GM18873 (cell line): ENCODE measurements around the gene FGG.
"Not testable (repeated sequence)": the region's sequence is repeated elsewhere in the genome, so short reads cannot be mapped to it uniquely, and the experiment has no call there.

Experiments used
- ATAC-seq: cut with Tn5 transposase; IDR thresholded peaks from one replicate; pipeline ENCODE4 v1.9.1; 2021; ENCODE audit warnings: mild to moderate bottlenecking, moderate library complexity, moderate number of reproducible peaks; ENCODE audit not compliant: unreplicated experiment, low FRiP score

FGG gene

GRCh38 chr4:154614306-154614705, 1.9 kb upstream of the FGG start:
- no peak for ATAC-seq

- no peak for ATAC-seq
Observed at GRCh38 chr4:154611833-154612232, 623 bp downstream of the FGG start.

- no peak for ATAC-seq
Observed at GRCh38 chr4:154610582-154610981, 1.9 kb downstream of the FGG start.

GRCh38 chr4:154609532-154609931, 2.9 kb downstream of the FGG start:
- ATAC-seq = no peak

GRCh38 chr4:154608361-154609252, 3.8 kb downstream of the FGG start:
- ATAC-seq = no peak

GRCh38 chr4:154606728-154607723, 5.4 kb downstream of the FGG start:
- ATAC-seq = no peak

DNA sequence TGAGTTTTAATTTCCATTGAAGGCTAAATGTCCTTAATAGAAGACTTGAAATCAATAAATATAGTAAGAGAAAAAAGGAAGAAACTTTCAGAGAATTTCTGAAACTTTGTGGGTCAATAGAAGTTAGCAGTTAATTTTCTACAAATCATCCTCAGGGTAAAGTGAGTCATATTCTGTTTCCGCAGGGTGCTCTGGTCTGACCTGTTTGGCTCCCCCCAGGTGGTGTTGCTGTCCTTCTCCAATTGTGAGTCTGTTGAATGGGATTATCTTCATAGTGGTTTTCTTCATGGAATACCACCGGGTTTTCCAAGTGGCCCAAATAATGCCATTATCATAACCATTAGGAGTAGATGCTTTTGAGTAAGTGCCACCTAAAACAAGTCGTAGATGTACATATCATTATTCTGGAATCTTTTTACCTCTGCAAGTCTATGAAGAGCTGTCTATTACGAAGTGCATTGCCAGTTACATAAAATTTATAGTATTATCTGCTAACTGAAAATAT, 7.7 kb downstream of the FGG start:
- no peak for ATAC-seq

DNA sequence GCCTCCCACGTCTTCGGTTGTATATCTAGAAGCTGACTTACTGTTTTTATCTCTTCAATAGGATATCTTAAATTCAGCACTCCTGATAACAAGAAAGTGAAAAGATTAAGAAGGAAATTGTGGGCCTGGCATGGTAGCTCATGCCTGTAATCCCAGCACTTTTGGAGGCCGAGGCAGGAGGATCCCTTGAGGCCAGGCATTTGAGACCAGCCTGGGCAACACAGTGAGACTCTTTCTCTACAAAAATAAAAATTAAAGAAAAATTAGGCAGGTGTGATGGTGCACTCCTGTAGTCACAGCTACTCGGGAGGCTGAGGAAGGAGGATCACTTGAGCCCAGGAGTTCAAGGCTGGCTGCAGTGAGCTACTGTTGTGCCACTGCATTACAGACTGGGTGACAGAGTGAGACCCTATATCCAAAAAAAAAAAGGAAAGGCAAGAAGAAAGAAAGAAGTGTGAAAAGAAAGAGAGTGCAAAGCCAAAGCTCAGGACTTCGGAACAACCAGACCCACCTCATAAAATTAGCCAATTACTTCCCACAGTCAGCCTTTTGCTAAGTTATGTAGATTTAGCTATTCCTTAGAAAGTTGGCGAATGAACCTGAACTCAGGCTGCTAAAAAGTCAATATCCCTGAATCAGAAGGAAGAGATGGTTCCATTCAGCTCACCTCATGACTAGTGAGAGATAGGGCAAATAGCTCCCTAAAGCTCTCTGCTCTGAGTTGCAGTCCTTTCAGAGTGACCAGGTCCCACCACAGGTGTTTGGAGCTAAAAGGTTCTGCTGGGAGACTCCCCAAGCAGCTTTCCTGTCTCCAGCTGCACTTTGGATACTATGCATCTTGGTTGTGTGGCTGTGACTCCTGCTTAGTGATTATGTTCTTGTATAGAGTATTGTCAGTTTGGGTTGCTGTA, 9.2 kb downstream of the FGG start:
- ATAC-seq = no peak

- ATAC-seq = no peak
Observed at GRCh38 chr4:154602404-154603020, 9.9 kb downstream of the FGG start.

- no peak for ATAC-seq
Observed at GRCh38 chr4:154597798-154598774, 14.4 kb downstream of the FGG start.

DNA sequence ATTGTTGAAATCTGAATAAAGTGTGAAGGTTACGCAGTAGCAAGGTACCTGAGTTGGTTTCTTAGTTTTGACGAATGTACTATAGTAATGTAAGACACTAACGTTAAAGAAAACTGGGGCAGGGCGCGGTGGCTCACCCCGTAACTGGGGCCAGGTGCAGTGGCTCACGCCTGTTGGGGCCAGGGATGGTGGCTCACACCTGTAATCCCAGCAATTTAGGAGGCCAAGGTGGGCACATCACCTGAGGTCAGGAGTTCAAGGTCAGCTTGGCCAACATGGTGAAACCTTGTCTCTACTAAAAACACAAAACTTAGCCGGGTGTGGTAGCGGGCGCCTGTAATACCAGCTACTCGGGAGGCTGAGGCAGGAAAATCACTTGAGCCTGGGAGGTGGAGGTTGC, 15.2 kb downstream of the FGG start:
- not testable (repeated sequence) for ATAC-seq

DNA sequence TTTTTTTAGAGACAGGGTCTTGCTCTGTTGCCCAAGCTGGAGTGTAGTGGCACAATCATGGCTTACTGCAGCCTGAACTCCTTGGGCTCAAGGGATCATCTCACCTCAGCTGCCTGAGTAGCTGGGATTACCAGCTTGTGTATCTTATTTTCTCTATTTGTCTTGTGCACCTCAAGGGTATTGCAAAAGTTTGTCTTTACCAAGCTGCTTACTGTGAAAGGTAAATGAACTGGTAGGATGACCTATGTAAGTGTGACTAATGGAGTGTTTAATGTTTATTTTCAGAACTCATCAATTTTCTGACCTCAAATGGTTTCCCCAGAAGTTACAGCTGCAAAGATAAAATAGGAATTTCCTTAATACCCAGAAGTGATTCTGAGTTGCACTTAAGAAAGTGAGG, 16.6 kb downstream of the FGG start:
- no peak for ATAC-seq

- ATAC-seq = not testable (repeated sequence)
Observed at GRCh38 chr4:154594343-154594742, 18.1 kb downstream of the FGG start.

- no peak for ATAC-seq
Observed at GRCh38 chr4:154593868-154594267, 18.6 kb downstream of the FGG start.

DNA sequence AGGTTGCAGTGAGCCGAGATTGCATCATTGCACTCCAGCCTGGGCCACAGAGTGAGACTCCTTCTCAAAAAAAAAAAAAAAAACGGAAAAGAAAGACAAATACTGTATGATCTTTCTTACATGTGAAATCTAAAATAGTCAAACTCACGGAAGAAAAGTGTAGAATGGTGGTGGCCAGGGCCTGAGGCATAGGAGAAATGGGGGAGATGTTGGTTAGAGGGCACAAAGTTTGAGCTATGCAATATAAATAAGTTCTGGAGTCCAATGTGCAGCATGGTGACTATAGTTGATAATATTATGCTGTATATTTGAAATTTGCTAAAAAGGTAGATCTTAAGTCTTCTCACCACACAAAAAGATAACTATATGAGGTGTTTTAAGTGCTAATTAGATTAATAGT, 20.6 kb downstream of the FGG start:
- no peak for ATAC-seq

GRCh38 chr4:154590329-154591006, 22.0 kb downstream of the FGG start, which contains the start of gene FGA:
Gene FGA, minus strand, starts transcription at chr4:154590742. Its CDS starts 55 bp downstream, at chr4:154590687.
- no peak for ATAC-seq

- ATAC-seq = no peak
Observed at GRCh38 chr4:154589296-154590197, 22.9 kb downstream of the FGG start.
